Measurements from ENCODE around the gene VWF.
"Not testable (repeated sequence)": the region's sequence is repeated elsewhere in the genome, so short reads cannot be mapped to it uniquely, and the experiment has no call there.

DNA sequence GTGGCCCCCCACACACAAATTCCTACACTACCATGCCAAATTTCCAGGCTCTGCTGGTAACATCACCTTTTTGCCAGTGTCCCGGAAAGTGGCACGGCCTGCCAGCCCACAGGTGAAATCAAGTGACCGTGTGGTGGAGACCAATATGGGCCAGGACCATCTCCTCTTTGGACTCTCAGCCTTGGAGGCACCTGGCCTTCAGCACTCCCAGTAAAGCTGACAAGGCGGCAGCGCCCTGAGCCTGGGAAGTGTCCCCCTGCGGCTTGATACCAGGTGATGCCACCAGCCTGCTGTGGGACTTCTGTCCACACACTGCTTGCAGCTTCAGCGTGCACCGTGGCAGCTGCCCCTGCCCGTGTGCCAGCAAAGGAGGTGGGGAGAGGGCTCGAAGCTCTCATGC, 104.0 kb downstream of the VWF start:
- TF ChIP-seq ZNF274 (IDR thresholded peaks at IDR 0.05; ENCODE audit: low read depth, low read length); SUZ12 (IDR thresholded peaks at IDR 0.05; ENCODE audit: extremely low read depth, insufficient read depth, insufficient read length): not testable (repeated sequence)
